Natural killer cell (primary cell): Measurements from ENCODE around the gene GJC1. TPM values are rescaled to one million over a fixed set of nuclear protein-coding genes. Genes with fewer than 3 reads are reported as not detected.

ENCODE experiments used
- ATAC-seq, 3 donors: fragments of 150-1000 bp in 2 of 3; fragments of 200-7000 bp in 1 of 3; cut with Tn5 transposase; 1 replicate in 1 of 3; 2 replicates in 2 of 3; pipeline ENCODE4 v1.10.0; 2021; ENCODE audit warnings: mild to moderate bottlenecking in 2 of 3, moderate library complexity in 2 of 3
- DNase-seq, 2 donors: peaks; one replicate each; pipeline versions ENCODE4 v3.0.0 to v3.0.0-alpha.2; 2013 to 2021; ENCODE audit warnings: mixed read lengths in 1 of 2
- H3K27ac ChIP-seq: one replicate; pipeline ENCODE4 v1.5.1; 2013; ENCODE audit warnings: mild to moderate bottlenecking, low read length
- H3K27me3 ChIP-seq: one replicate; pipeline ENCODE4 v1.6.1; 2013; ENCODE audit warnings: low read length; ENCODE audit not compliant: control insufficient read depth, insufficient read depth
- H3K36me3 ChIP-seq: one replicate; pipeline ENCODE4 v1.6.1; 2013; ENCODE audit warnings: low read length; ENCODE audit not compliant: control insufficient read depth, insufficient read depth
- H3K4me1 ChIP-seq: one replicate; pipeline ENCODE4 v1.6.1; 2013; ENCODE audit warnings: low read length; ENCODE audit not compliant: control insufficient read depth, insufficient read depth
- H3K4me3 ChIP-seq: one replicate; pipeline ENCODE4 v1.5.1; 2013; ENCODE audit warnings: low read length
- H3K9me3 ChIP-seq: one replicate; pipeline ENCODE4 v1.6.1; 2013; ENCODE audit warnings: low read length; ENCODE audit not compliant: control insufficient read depth, insufficient read depth
- H3K27ac Mint-ChIP-seq, 2 donors: one replicate each; pipeline ENCODE4 v1.8.0; 2022; ENCODE audit warnings: mild to moderate bottlenecking in 2 of 2, mixed read lengths in 2 of 2, moderate library complexity in 1 of 2
- H3K27me3 Mint-ChIP-seq, 2 donors: one replicate each; pipeline ENCODE4 v1.8.0; 2022; ENCODE audit warnings: low read depth in 2 of 2, mixed read lengths in 2 of 2
- H3K36me3 Mint-ChIP-seq: one replicate; pipeline ENCODE4 v1.8.0; 2022; ENCODE audit warnings: mixed read lengths
- H3K4me1 Mint-ChIP-seq, 2 donors: one replicate each; pipeline ENCODE4 v1.8.0; 2022; ENCODE audit warnings: mixed read lengths in 2 of 2
- H3K4me3 Mint-ChIP-seq: one replicate; pipeline ENCODE4 v1.8.0; 2022; ENCODE audit warnings: mild to moderate bottlenecking, moderate library complexity, mixed read lengths
- H3K9me3 Mint-ChIP-seq, 2 donors: one replicate each; pipeline ENCODE4 v1.8.0; 2022; ENCODE audit warnings: mixed read lengths in 2 of 2
- CTCF ChIP-seq: fragments of 200-600 bp; IDR thresholded peaks from one replicate; pipeline ENCODE4 v1.8.0; 2022; ENCODE audit warnings: antibody characterized with exemption
- WGBS: methylation state at CpG from one replicate; pipeline ENCODE4 v1.1.7; 2013; ENCODE audit warnings: missing lambda C conversion rate; ENCODE audit not compliant: insufficient coverage; 5-methylcytosine and 5-hydroxymethylcytosine counted together
- intact Hi-C: fragments of 100-400 bp; cut with micrococcal nuclease; formaldehyde crosslinking; loops from one replicate; pipeline ENCODE4 v1.14.2; 2022
- total RNA-seq, 4 donors: library from RNA; stranded (reverse); fragments of 120-200 nt in 1 of 4; gene quantifications; one replicate each; pipeline versions ENCODE4 v1.2.3 to v1.2.4, GENCODE V29; 2013 to 2022

GJC1 gene
- total RNA-seq, 3 donors from 2014 or later (not counting 1 experiment from before 2014, with no cell fraction given) = 0.16 TPM; not detected in 2

DNA sequence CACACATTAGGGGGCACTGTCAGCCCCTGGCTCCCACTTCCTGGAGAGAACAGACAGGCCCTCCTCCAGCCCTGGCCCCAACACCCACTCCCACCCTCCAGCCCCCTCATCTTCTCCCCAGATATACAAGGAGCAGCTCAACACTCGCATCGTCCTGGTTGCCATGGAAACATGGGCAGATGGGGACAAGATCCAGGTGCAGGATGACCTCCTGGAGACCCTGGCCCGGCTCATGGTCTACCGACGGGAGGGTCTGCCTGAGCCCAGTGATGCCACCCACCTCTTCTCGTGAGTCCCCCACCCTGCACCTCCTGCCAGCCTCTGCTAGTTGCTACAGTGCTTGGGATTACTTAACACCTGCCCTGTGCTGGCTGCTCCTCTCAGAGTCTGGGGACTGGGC lies 56.9 kb downstream of the GJC1 start:
- no peak overlapping the region for H3K27ac ChIP-seq
- no peak overlapping the region for H3K4me3 ChIP-seq
- H3K4me1 Mint-ChIP-seq = peaks cover 0 to 18% of the 10 kb centered on the region in 2 donors
- no peak overlapping the region for H3K4me3 Mint-ChIP-seq
- H3K36me3 ChIP-seq = no peaks in the 10 kb centered on the region
- H3K27me3 Mint-ChIP-seq = peaks cover 0 to 7% of the 10 kb centered on the region in 2 donors
- peaks cover 26% of the 10 kb centered on the region for H3K4me1 ChIP-seq
- no peaks in the 10 kb centered on the region for H3K9me3 ChIP-seq
- TF ChIP-seq CTCF = no peak
- H3K27me3 ChIP-seq = no peaks in the 10 kb centered on the region
- DNase-seq = no peak
- H3K27ac Mint-ChIP-seq = no peak overlapping the region
- intact Hi-C loops = no loop called here
- WGBS = 87% methylated on average over 6 of the region's 6 CpGs
- ATAC-seq = no peak
- no peaks in the 10 kb centered on the region for H3K9me3 Mint-ChIP-seq
- H3K36me3 Mint-ChIP-seq = no peaks in the 10 kb centered on the region

DNA sequence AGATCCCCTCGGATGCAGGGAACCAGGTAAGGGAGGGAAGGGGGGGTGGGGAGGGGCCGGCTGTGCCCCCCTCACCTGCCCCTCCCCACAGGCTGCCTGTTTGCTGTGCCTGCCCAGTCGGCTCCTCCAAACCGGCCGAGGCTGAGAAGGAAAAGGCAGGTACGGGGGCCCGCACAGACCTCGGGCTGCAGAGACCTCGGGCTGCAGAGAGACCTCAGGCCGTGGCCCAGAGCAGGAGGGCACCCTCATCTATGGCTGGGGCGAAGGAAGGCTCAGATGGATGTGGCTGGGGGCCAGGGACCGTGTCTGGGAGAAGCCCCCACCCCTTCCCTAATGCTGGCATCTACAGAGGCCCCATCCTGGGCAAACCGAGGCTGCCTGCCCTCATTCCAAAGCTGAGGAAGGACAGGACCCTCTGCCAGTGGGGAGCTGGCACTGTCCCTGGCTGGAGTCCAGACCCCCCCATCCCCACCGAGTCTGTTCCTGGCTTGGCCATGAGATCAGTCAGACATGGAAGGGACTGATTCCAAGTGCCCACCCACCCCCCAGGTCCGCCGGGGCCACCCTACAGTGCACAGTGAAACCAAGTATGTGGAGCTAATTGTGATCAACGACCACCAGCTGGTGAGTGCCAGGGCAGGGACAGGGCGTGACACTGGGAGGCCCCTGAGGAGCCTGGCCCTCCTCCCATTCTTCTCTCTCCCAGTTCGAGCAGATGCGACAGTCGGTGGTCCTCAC lies 57.6 kb downstream of the GJC1 start:
- intact Hi-C loops = no loop called here
- peaks cover 0 to 18% of the 10 kb centered on the region in 2 donors for H3K4me1 Mint-ChIP-seq

DNA sequence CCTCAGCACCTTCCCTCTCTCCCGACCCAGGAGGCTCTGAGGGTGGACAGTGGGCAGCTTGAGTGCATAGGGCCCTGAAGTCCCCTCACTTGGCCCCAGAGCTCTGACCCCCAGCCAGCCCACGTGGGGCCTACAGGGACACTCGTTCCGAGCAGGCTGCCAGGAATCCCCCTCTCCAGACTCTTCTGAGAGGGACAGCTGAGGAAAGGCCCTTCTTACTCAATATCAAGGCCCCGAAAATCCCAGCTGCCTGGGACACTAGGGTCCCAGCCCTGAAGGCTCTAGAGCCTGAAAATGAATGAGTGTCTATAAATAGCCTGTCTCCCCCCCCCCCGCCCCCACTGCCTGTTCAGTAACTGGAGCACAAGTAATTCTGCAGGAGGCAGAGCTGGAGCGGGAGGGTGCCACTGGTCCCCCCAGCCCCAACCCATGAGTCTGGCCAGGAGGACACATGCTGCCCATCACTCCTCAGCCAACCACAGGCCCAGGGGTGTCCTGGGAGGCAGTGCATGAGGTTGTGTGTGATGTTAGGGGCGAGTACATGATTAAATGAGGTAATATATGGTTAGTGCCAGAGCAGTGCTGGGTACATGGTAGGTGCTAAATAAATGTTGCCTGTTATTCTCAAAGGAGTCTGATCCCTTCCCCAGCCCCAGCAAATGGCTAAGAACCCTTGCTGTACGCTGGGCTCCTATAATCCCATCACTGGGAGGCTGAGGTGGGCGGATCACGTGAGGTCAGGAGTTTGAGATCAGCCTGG lies 59.7 kb downstream of the GJC1 start:
- no peaks in the 10 kb centered on the region for H3K27me3 ChIP-seq
- H3K27ac ChIP-seq = no peak overlapping the region
- intact Hi-C loops = no loop called here
- peaks cover 18% of the 10 kb centered on the region for H3K4me1 ChIP-seq
- no peak overlapping the region for H3K4me3 ChIP-seq
- Mint-ChIP-seq H3K4me1 (peaks cover 0 to 7% of the 10 kb centered on the region in 2 donors), H3K36me3 (no peaks in the 10 kb centered on the region), H3K27me3 (no peaks in the 10 kb centered on the region), H3K4me3 (no peak overlapping the region), H3K27ac (no peak overlapping the region), H3K9me3 (no peaks in the 10 kb centered on the region)
- WGBS = 80% methylated on average over 9 of the region's 11 CpGs
- no peak for TF ChIP-seq CTCF
- DNase-seq (no peak), ATAC-seq (no peak)
- no peaks in the 10 kb centered on the region for H3K36me3 ChIP-seq
- no peaks in the 10 kb centered on the region for H3K9me3 ChIP-seq

More for the DNA sequence above, 57.6 kb downstream of the GJC1 start:
- Histone ChIP-seq H3K27ac (no peak overlapping the region), H3K36me3 (no peaks in the 10 kb centered on the region), H3K27me3 (no peaks in the 10 kb centered on the region), H3K4me1 (peaks cover 28% of the 10 kb centered on the region), H3K9me3 (no peaks in the 10 kb centered on the region), H3K4me3 (no peak overlapping the region)
- Mint-ChIP-seq H3K27me3 (peaks cover 0 to 4% of the 10 kb centered on the region in 2 donors), H3K9me3 (no peaks in the 10 kb centered on the region), H3K36me3 (no peaks in the 10 kb centered on the region), H3K27ac (no peak overlapping the region), H3K4me3 (no peak overlapping the region)
- TF ChIP-seq CTCF = no peak
- WGBS = 76% methylated on average over 19 of the region's 21 CpGs
- ATAC-seq (no peak), DNase-seq (no peak)
